GM21717 (cell line): ENCODE results near the gene SLCO3A1.

Experiments used
- ATAC-seq: cut with Tn5 transposase; IDR thresholded peaks from one replicate; pipeline ENCODE4 v1.9.1; 2021; ENCODE audit warnings: mild to moderate bottlenecking, moderate library complexity; ENCODE audit not compliant: unreplicated experiment

Gene SLCO3A1

GRCh38 chr15:91936927-91937326 lies 83.4 kb downstream of the SLCO3A1 start:
- no peak for ATAC-seq

- no peak for ATAC-seq
Observed at GRCh38 chr15:91938136-91938535, 84.6 kb downstream of the SLCO3A1 start.

- ATAC-seq = no peak
Observed at GRCh38 chr15:91939403-91939831, 85.9 kb downstream of the SLCO3A1 start.

GRCh38 chr15:91940496-91941381 lies 87.2 kb downstream of the SLCO3A1 start:
- ATAC-seq = no peak

GRCh38 chr15:91941871-91942658 lies 88.6 kb downstream of the SLCO3A1 start:
- no peak for ATAC-seq

GRCh38 chr15:91942720-91943394 lies 89.3 kb downstream of the SLCO3A1 start:
- no peak for ATAC-seq

- ATAC-seq = no peak
Observed at GRCh38 chr15:91944331-91944730, 90.8 kb downstream of the SLCO3A1 start.

GRCh38 chr15:91945385-91945784 lies 91.9 kb downstream of the SLCO3A1 start:
- no peak for ATAC-seq

GRCh38 chr15:91946075-91946474 lies 92.6 kb downstream of the SLCO3A1 start:
- no peak for ATAC-seq

GRCh38 chr15:91946581-91947292 lies 93.2 kb downstream of the SLCO3A1 start:
- ATAC-seq = no peak

- no peak for ATAC-seq
Observed at GRCh38 chr15:91947293-91947679, 93.8 kb downstream of the SLCO3A1 start.

- ATAC-seq = no peak
Observed at GRCh38 chr15:91947683-91948608, 94.4 kb downstream of the SLCO3A1 start.

- no peak for ATAC-seq
Observed at GRCh38 chr15:91949361-91949760, 95.9 kb downstream of the SLCO3A1 start.

GRCh38 chr15:91950054-91950453 lies 96.5 kb downstream of the SLCO3A1 start:
- no peak for ATAC-seq

- ATAC-seq = no peak
Observed at GRCh38 chr15:91950631-91951329, 97.3 kb downstream of the SLCO3A1 start.

GRCh38 chr15:91952216-91952615 lies 98.7 kb downstream of the SLCO3A1 start:
- no peak for ATAC-seq

- no peak for ATAC-seq
Observed at GRCh38 chr15:91953432-91953831, 99.9 kb downstream of the SLCO3A1 start.

GRCh38 chr15:91954292-91954691 lies 100.8 kb downstream of the SLCO3A1 start:
- ATAC-seq = no peak
